Neural cell (in vitro differentiated cells): Measurements from ENCODE around the gene DAGLA. TPM values are rescaled to one million over a fixed set of nuclear protein-coding genes. Genes with fewer than 3 reads are reported as not detected.

Source experiments
- H2AFZ ChIP-seq: fragments of 200-600, 300-800 bp; sonication (generic), shearing (Covaris generic); 2 replicates; pipeline ENCODE4 v1.6.0; 2014; ENCODE audit warnings: low read depth, mild to moderate bottlenecking, antibody characterized with exemption, low read length, moderate library complexity
- H3F3A ChIP-seq: fragments of 200-600 bp; shearing (Covaris generic); 2 replicates; pipeline ENCODE4 v1.6.1; 2016; ENCODE audit warnings: mild to moderate bottlenecking, moderate library complexity, mixed read lengths, antibody characterized with exemption, low read length; ENCODE audit not compliant: insufficient read depth, poor library complexity, severe bottlenecking
- H3K27ac ChIP-seq: fragments of 200-600, 300-800 bp; sonication (generic), shearing (Covaris generic); 2 replicates; pipeline ENCODE4 v1.5.1; 2014; ENCODE audit warnings: mild to moderate bottlenecking, low read length, moderate library complexity
- H3K27me3 ChIP-seq: fragments of 300-800, 200-600 bp; sonication (generic), shearing (Covaris generic); 2 replicates; pipeline ENCODE4 v1.6.0; 2014; ENCODE audit warnings: mild to moderate bottlenecking, low read depth, low read length, moderate library complexity; ENCODE audit not compliant: insufficient read depth
- H3K36me3 ChIP-seq: fragments of 300-800, 200-600 bp; sonication (generic), shearing (Covaris generic); 2 replicates; pipeline ENCODE4 v1.5.1; 2014; ENCODE audit warnings: mild to moderate bottlenecking, antibody characterized with exemption, low read length, moderate library complexity; ENCODE audit not compliant: insufficient read depth
- H3K4me2 ChIP-seq: fragments of 300-800, 200-600 bp; sonication (generic), shearing (Covaris generic); 2 replicates; pipeline ENCODE4 v1.6.0; 2014; ENCODE audit warnings: mild to moderate bottlenecking, low read length
- H3K4me3 ChIP-seq: fragments of 300-800, 200-600 bp; sonication (generic), shearing (Covaris generic); 2 replicates; pipeline ENCODE4 v1.5.1; 2014; ENCODE audit warnings: mild to moderate bottlenecking, low read length, moderate library complexity
- H3K79me2 ChIP-seq: fragments of 200-600 bp; shearing (Covaris generic); replicated peaks from 2 replicates; pipeline ENCODE4 v1.6.0; 2014; ENCODE audit warnings: mild to moderate bottlenecking, low read length, moderate library complexity; ENCODE audit not compliant: insufficient read depth
- H3K9ac ChIP-seq: fragments of 300-800, 200-600 bp; sonication (generic), shearing (Covaris generic); 2 replicates; pipeline ENCODE4 v1.6.1; 2016; ENCODE audit warnings: mild to moderate bottlenecking, low read length, mixed read lengths
- H3K9me2 ChIP-seq: fragments of 200-600 bp; shearing (Covaris generic); 2 replicates; pipeline ENCODE4 v1.6.1; 2016; ENCODE audit warnings: mild to moderate bottlenecking, low read length, mixed read lengths; ENCODE audit not compliant: insufficient read depth
- H3K9me3 ChIP-seq: fragments of 200-600, 300-800 bp; sonication (generic), shearing (Covaris generic); 2 replicates; pipeline ENCODE4 v1.6.1; 2016; ENCODE audit warnings: mild to moderate bottlenecking, mixed run types, low read length, moderate library complexity, mixed read lengths
- H4K20me1 ChIP-seq: fragments of 200-600 bp; shearing (Covaris generic); 2 replicates; pipeline ENCODE4 v1.6.1; 2016; ENCODE audit warnings: mild to moderate bottlenecking, mixed run types; ENCODE audit not compliant: insufficient read depth
- EP300 ChIP-seq: fragments of 450-650 bp; conservative IDR thresholded peaks from 2 replicates; pipeline ENCODE4 v1.6.1; 2014; ENCODE audit warnings: antibody characterized with exemption, mild to moderate bottlenecking, moderate library complexity; ENCODE audit not compliant: poor library complexity, severe bottlenecking
- EZH2 ChIP-seq: fragments of 200-600, 300-800 bp; shearing (Covaris generic), sonication (generic); IDR thresholded peaks from 2 replicates; pipeline ENCODE4 v1.6.1; 2014; ENCODE audit warnings: antibody characterized with exemption, low read length, borderline replicate concordance, mild to moderate bottlenecking; ENCODE audit not compliant: insufficient read depth, poor library complexity, severe bottlenecking
- MXI1 ChIP-seq: fragments of 450-650 bp; conservative IDR thresholded peaks from 2 replicates; pipeline ENCODE4 v1.6.1; 2014; ENCODE audit warnings: antibody characterized with exemption, mild to moderate bottlenecking; ENCODE audit not compliant: poor library complexity, severe bottlenecking
- POLR2AphosphoS5 ChIP-seq: IDR thresholded peaks from 2 replicates; pipeline ENCODE4 v1.6.1; 2012
- RAD21 ChIP-seq: fragments of 450-650 bp; conservative IDR thresholded peaks from 2 replicates; pipeline ENCODE4 v1.6.1; 2014; ENCODE audit warnings: antibody characterized with exemption, mild to moderate bottlenecking, moderate library complexity
- REST ChIP-seq: IDR thresholded peaks from 2 replicates; pipeline ENCODE4 v1.6.1; 2012; ENCODE audit warnings: borderline replicate concordance
- SMC3 ChIP-seq: fragments of 450-650 bp; conservative IDR thresholded peaks from 2 replicates; pipeline ENCODE4 v1.6.1; 2014; ENCODE audit warnings: antibody characterized with exemption, mild to moderate bottlenecking, moderate library complexity; ENCODE audit not compliant: poor library complexity
- TAF1 ChIP-seq: IDR thresholded peaks from 2 replicates; pipeline ENCODE4 v1.6.1; 2012; ENCODE audit warnings: low read depth
- polyA plus RNA-seq: library from polyadenylated mRNA; depleted of rRNA; stranded (reverse); fragments of >200 nt; gene quantifications from 2 replicates; pipeline ENCODE4 v1.2.3, GENCODE V29; 2014
- TF ChIP-seq, protein P1 (sequence below): fragments of 450-650 bp; IDR thresholded peaks from 2 replicates; pipeline ENCODE4 v1.5.1; 2014; ENCODE audit warnings: antibody characterized with exemption, mild to moderate bottlenecking, moderate library complexity; ENCODE audit not compliant: poor library complexity, severe bottlenecking

Gene DAGLA
- polyA plus RNA-seq, 1 donor from 2014 or later = 4.5 TPM

DNA sequence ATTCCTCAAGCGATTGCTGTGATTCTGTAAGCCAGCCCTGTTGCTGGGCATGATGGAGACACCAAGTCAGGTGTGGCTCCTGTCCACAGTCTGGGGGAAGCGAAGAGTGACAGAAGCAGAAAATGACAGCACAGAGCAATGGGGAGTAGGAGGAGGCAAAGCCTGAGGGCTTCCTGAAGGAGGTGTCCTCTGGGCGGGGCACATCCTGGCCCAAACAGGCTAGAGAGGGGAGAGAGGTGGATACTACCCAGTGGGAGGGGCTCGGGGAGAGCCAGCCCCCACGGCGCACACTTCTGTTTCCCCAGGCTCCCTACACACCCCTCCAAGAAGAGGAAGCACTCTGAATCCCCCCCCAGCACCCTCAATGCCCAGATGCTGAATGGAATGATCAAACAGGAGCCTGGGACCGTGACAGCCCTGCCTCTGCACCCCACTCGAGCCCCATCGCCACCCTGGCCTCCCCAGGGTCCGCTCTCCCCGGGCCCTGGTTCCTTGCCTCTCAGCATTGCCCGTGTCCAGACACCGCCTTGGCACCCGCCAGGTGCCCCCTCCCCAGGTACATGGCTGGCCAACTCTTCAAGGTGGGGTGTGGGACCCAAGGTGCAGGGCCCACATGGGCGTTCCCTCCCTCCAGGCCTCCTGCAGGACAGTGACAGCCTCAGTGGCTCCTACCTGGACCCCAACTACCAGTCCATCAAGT lies 91.2 kb downstream of the DAGLA start:
- H3K4me2 ChIP-seq = no peak overlapping the region
- no peaks in the 10 kb centered on the region for H3F3A ChIP-seq
- no peaks in the 10 kb centered on the region for H3K27me3 ChIP-seq
- TF ChIP-seq MXI1 = no peak
- no peak for TF ChIP-seq EP300
- TF ChIP-seq, protein P1, sequence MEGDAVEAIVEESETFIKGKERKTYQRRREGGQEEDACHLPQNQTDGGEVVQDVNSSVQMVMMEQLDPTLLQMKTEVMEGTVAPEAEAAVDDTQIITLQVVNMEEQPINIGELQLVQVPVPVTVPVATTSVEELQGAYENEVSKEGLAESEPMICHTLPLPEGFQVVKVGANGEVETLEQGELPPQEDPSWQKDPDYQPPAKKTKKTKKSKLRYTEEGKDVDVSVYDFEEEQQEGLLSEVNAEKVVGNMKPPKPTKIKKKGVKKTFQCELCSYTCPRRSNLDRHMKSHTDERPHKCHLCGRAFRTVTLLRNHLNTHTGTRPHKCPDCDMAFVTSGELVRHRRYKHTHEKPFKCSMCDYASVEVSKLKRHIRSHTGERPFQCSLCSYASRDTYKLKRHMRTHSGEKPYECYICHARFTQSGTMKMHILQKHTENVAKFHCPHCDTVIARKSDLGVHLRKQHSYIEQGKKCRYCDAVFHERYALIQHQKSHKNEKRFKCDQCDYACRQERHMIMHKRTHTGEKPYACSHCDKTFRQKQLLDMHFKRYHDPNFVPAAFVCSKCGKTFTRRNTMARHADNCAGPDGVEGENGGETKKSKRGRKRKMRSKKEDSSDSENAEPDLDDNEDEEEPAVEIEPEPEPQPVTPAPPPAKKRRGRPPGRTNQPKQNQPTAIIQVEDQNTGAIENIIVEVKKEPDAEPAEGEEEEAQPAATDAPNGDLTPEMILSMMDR = no peak
- no peak for TF ChIP-seq SMC3
- no peak for TF ChIP-seq POLR2AphosphoS5
- TF ChIP-seq TAF1 = no peak
- TF ChIP-seq RAD21 = no peak
- no peak for TF ChIP-seq REST
- TF ChIP-seq EZH2 = no peak
- H3K79me2 ChIP-seq = no peaks in the 10 kb centered on the region
- no peak overlapping the region for H3K9ac ChIP-seq
- no peaks in the 10 kb centered on the region for H3K36me3 ChIP-seq
- H4K20me1 ChIP-seq = no peaks in the 10 kb centered on the region
- H3K9me2 ChIP-seq = no peaks in the 10 kb centered on the region
- no peak overlapping the region for H2AFZ ChIP-seq
- H3K9me3 ChIP-seq = no peaks in the 10 kb centered on the region
- H3K4me3 ChIP-seq = no peak overlapping the region
- H3K27ac ChIP-seq = no peak overlapping the region

- no peaks in the 10 kb centered on the region for H3K36me3 ChIP-seq
- H3K9ac ChIP-seq = no peak overlapping the region
- no peak for TF ChIP-seq MXI1
- no peaks in the 10 kb centered on the region for H3K27me3 ChIP-seq
- H2AFZ ChIP-seq = no peak overlapping the region
- no peak overlapping the region for H3K27ac ChIP-seq
- no peaks in the 10 kb centered on the region for H3F3A ChIP-seq
- no peak overlapping the region for H3K4me2 ChIP-seq
- no peaks in the 10 kb centered on the region for H3K9me2 ChIP-seq
- no peaks in the 10 kb centered on the region for H3K79me2 ChIP-seq
- no peak overlapping the region for H3K4me3 ChIP-seq
- no peaks in the 10 kb centered on the region for H4K20me1 ChIP-seq
- H3K9me3 ChIP-seq = no peaks in the 10 kb centered on the region
These were observed 91.8 kb downstream of the DAGLA start for GRCh38 chr11:61771985-61772455.
